GM06990 (cell line): ENCODE measurements around the gene COL6A3.

Experiments
- DNase-seq: peaks from one replicate; pipeline ENCODE4 v3.0.0-alpha.2; 2011; ENCODE audit not compliant: insufficient read length; ENCODE audit errors: extremely low read depth
- H3K27me3 ChIP-seq: replicated peaks from 2 replicates; pipeline ENCODE4 v1.6.0; 2011; ENCODE audit warnings: low read length; ENCODE audit not compliant: control insufficient read depth, insufficient read depth
- H3K36me3 ChIP-seq: 2 replicates; pipeline ENCODE4 v1.5.1; 2011; ENCODE audit warnings: low read length; ENCODE audit not compliant: control insufficient read depth, insufficient read depth
- H3K4me3 ChIP-seq: replicated peaks from 2 replicates; pipeline ENCODE4 v1.5.1; 2011; ENCODE audit warnings: low read depth, mild to moderate bottlenecking, control low read depth, low read length
- TF ChIP-seq, protein P1 (sequence below): IDR thresholded peaks from 2 replicates; pipeline ENCODE4 v1.5.1; 2011; ENCODE audit warnings: low read length, control low read depth, mild to moderate bottlenecking, inconsistent platforms; ENCODE audit not compliant: insufficient read depth, poor library complexity, severe bottlenecking

The COL6A3 gene

DNA sequence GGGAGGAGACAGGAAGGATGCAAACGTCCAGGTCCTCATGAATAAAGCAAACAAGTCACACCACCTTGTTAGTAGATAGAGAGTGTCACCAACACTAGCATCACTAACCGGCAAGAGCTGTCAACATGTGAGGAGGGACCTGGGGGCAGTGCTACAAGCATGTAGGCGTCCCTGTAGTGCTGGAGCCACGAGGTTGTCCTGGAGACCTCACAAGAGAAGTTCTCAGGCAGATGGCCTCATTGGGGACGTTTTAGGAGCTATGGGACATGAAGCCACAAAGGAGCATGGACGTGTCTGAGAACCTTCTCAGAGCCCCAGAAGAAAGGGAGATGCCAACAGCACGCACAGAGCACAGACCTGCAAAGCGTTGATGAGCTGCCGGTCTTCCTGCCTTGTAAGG, 70.0 kb downstream of the COL6A3 start:
- no peaks in the 10 kb centered on the region for H3K27me3 ChIP-seq
- DNase-seq = no peak
- no peaks in the 10 kb centered on the region for H3K36me3 ChIP-seq
- TF ChIP-seq, protein P1, sequence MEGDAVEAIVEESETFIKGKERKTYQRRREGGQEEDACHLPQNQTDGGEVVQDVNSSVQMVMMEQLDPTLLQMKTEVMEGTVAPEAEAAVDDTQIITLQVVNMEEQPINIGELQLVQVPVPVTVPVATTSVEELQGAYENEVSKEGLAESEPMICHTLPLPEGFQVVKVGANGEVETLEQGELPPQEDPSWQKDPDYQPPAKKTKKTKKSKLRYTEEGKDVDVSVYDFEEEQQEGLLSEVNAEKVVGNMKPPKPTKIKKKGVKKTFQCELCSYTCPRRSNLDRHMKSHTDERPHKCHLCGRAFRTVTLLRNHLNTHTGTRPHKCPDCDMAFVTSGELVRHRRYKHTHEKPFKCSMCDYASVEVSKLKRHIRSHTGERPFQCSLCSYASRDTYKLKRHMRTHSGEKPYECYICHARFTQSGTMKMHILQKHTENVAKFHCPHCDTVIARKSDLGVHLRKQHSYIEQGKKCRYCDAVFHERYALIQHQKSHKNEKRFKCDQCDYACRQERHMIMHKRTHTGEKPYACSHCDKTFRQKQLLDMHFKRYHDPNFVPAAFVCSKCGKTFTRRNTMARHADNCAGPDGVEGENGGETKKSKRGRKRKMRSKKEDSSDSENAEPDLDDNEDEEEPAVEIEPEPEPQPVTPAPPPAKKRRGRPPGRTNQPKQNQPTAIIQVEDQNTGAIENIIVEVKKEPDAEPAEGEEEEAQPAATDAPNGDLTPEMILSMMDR = no peak
- H3K4me3 ChIP-seq = no peak overlapping the region

DNA sequence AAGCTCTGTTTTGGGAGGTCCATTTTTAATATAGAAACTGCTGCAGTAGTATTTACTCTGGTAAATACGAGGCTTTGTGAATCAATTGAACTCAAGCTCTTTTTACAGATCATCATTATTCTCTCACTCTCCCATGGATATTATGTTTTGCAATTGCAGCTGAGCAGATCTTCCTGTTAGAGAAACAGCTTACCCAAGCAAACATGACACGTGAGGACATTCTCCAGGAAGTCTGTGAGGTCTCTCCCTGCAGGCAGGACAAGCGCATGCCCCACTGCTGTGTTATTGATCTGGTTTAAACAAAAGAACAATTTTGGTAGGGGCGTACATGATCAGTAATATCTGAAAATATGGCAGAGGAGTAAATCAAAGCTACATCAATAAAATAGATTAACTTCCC, 72.1 kb downstream of the COL6A3 start:
- Histone ChIP-seq H3K27me3 (no peaks in the 10 kb centered on the region), H3K36me3 (no peaks in the 10 kb centered on the region), H3K4me3 (no peak overlapping the region)
- no peak for DNase-seq
- TF ChIP-seq, protein P1 = no peak

DNA sequence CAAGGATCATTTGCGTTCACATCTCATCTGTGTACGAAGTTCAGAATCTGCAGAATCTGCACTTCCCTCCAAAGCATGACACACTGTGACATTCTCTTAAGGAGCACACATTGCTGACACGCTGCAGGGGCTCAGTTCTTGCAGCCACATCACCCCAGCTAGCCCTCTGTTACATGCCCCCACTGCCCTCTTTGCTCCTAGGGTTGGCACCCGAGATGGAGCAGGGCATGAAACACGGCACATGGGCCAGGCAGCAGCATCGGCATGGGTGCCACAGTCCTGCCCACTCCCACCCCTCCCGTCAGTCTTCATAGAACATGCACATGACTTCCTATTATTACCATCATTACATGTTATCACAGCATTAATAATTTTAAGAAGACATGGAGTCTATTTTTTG, 76.4 kb downstream of the COL6A3 start:
- TF ChIP-seq, protein P1 = no peak
- DNase-seq = no peak

DNA sequence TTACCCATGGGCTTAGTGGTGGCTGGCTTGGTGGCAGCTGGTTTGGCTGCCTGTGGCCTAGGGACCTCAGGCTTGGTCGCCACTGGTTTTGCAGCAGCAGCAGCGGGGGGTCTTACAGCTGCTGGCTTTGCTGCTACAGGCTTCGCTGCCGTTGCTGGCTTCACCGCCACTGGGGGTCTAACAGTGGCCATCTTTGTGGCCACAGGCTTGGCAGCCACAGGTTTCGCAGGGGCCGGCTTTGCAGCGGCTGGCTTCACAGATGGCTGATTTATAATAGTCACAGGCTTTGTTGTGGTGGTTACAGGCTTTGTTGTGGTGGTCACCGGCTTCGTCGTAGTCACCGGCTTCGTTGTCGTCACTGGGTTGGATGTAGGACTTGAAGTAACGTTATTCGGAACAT, 77.8 kb downstream of the COL6A3 start:
- Histone ChIP-seq H3K36me3 (no peaks in the 10 kb centered on the region), H3K27me3 (no peaks in the 10 kb centered on the region; the same call in 1 of the 2 replicates), H3K4me3 (no peak overlapping the region)
- TF ChIP-seq, protein P1 = no peak
- no peak for DNase-seq

More for the DNA sequence above, 76.4 kb downstream of the COL6A3 start:
- Histone ChIP-seq H3K27me3 (no peaks in the 10 kb centered on the region), H3K4me3 (no peak overlapping the region), H3K36me3 (no peaks in the 10 kb centered on the region)

DNA sequence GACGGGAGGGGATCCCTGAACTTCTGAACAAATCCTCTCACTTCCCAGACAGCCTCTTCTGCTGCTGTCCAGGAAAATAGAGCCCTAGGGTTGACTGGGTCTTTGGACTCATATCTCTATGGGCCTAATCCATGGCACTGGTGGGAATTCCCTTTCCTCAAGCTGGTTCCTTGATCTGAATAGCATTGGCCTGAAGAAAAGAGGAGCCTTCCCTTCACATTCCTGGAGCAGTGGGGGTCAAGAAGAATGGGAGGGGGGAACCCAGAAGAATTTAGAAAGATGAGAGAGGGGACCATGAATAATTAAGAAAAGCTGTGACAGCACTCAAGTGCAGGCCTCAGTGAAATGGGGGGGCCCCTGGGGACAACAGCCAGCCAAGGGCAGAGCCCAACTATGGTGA, 80.2 kb downstream of the COL6A3 start:
- Histone ChIP-seq H3K36me3 (no peaks in the 10 kb centered on the region), H3K27me3 (no peaks in the 10 kb centered on the region; the same call in 1 of the 2 replicates), H3K4me3 (no peak overlapping the region)
- DNase-seq = no peak
- TF ChIP-seq, protein P1 = no peak

DNA sequence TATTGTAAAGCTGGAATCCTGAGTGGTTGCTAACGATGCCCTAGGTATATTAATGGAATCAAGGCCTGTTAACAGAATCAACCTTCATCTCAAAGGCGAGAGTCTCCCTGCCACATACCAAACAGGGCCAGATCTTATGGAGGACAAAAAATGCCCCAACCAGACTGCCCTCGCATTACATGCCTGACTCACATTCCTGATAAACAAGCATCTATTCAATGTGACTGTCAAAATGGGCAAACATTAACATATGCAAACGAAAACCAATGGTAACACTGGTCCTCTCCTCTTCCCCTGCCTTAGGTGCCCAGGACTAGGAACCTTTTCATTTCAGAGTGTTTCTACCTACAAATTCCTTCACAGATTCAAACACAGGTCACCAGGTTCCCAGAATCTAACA, 83.4 kb downstream of the COL6A3 start:
- H3K36me3 ChIP-seq = no peaks in the 10 kb centered on the region
- no peak for DNase-seq
- no peaks in the 10 kb centered on the region; the same call in 1 of the 2 replicates for H3K27me3 ChIP-seq
- TF ChIP-seq, protein P1 = no peak
- no peak overlapping the region for H3K4me3 ChIP-seq
